HCT116 (cell line): ENCODE measurements around the gene CASP8. TPM values are rescaled to one million over a fixed set of nuclear protein-coding genes. Genes with fewer than 3 reads are reported as not detected.

Source experiments
- ATAC-seq: fragments of 200-7000 bp; cut with Tn5 transposase; 2 replicates; pipeline ENCODE4 v1.9.1; 2020; ENCODE audit warnings: mild to moderate bottlenecking, moderate library complexity
- BruUV-seq: library from RNA; stranded (reverse); fragments of 400-500 nt; replicated peaks from 2 replicates; lab custom pipeline; 2021; lab: Mats Ljungman, UMichigan
- CTCF ChIA-PET: fragments of 300-600 bp; sonication (Branson Sonifier 250); formaldehyde crosslinking; loops from one replicate; lab custom pipeline; 2021; ENCODE audit warnings: antibody characterized with exemption; lab: Charles Lee
- POLR2A ChIA-PET: fragments of 300-600, 350-600 bp; sonication (Branson Sonifier 250); formaldehyde crosslinking; loops from one replicate; lab custom pipeline; 2021; ENCODE audit warnings: antibody characterized with exemption; lab: Charles Lee
- RAD21 ChIA-PET, 2 experiments: fragments of 300-600 bp; sonication (Branson Sonifier 250); formaldehyde crosslinking; loops; one replicate each; lab custom pipeline; 2023; ENCODE audit warnings: low total read pairs in 2 of 2; ENCODE audit not compliant: uncharacterized antibody in 2 of 2, unreplicated experiment in 2 of 2, low non-redundant PET in 1 of 2; lab: Charles Lee
- DNase-seq: peaks from one replicate; pipeline ENCODE4 v3.0.0-alpha.2; 2010; ENCODE audit warnings: low read depth, low spot score
- H2AFZ ChIP-seq: fragments of 200-600 bp; shearing (Covaris generic), sonication (generic); 2 replicates; pipeline ENCODE4 v1.6.1; 2017; ENCODE audit warnings: low read depth, mixed run types, mixed read lengths, antibody characterized with exemption, low read length; ENCODE audit not compliant: poor library complexity, severe bottlenecking
- H3K27ac ChIP-seq: 2 replicates; pipeline ENCODE4 v1.5.1; 2012; ENCODE audit warnings: low read depth, low read length
- H3K27me3 ChIP-seq: fragments of 200-600 bp; sonication (generic); 2 replicates; pipeline ENCODE4 v1.6.1; 2016; ENCODE audit warnings: mixed run types, low read length, mixed read lengths; ENCODE audit not compliant: insufficient read depth
- H3K36me3 ChIP-seq, 2 experiments: fragments of 200-500 bp in 1 of 2; fragments of 200-600 bp in 1 of 2; sonication (Bioruptor generic) in 1 of 2; sonication (generic) in 1 of 2; 2 replicates each; pipeline versions ENCODE4 v1.5.1 to v1.6.1; 2014 to 2016; ENCODE audit warnings: low read length in 2 of 2, inconsistent platforms in 1 of 2, mixed read lengths in 1 of 2, mixed run types in 1 of 2; ENCODE audit not compliant: insufficient read depth in 2 of 2, control insufficient read depth in 1 of 2
- H3K4me1 ChIP-seq, 2 experiments: fragments of 200-600 bp in 1 of 2; sonication (generic) in 1 of 2; 2 replicates each; pipeline versions ENCODE4 v1.5.1 to v1.6.1; 2012 to 2017; ENCODE audit warnings: low read length in 2 of 2, inconsistent platforms in 1 of 2, mild to moderate bottlenecking in 1 of 2, mixed read lengths in 1 of 2, mixed run types in 1 of 2, moderate library complexity in 1 of 2; ENCODE audit not compliant: insufficient read depth in 2 of 2, control insufficient read depth in 1 of 2
- H3K4me2 ChIP-seq: fragments of 200-600 bp; sonication (generic); 2 replicates; pipeline ENCODE4 v1.6.1; 2017; ENCODE audit warnings: mixed run types, low read length, mixed read lengths
- H3K4me3 ChIP-seq, 2 experiments: fragments of 200-600 bp in 1 of 2; sonication (generic) in 1 of 2; replicated peaks in 1 of 2; 2 replicates each; pipeline ENCODE4 v1.5.1; 2011 to 2016; ENCODE audit warnings: low read length in 2 of 2, control low read depth in 1 of 2, low read depth in 1 of 2, mild to moderate bottlenecking in 1 of 2, mixed read lengths in 1 of 2, mixed run types in 1 of 2
- H3K79me2 ChIP-seq: fragments of 200-600 bp; sonication (generic); 2 replicates; pipeline ENCODE4 v1.6.1; 2017; ENCODE audit warnings: mild to moderate bottlenecking, mixed run types, low read length, moderate library complexity, mixed read lengths; ENCODE audit not compliant: insufficient read depth
- H3K9ac ChIP-seq: fragments of 200-600 bp; sonication (generic); 2 replicates; pipeline ENCODE4 v1.6.1; 2016; ENCODE audit warnings: low read length, mixed read lengths
- H3K9me2 ChIP-seq: fragments of 200-600 bp; sonication (generic), shearing (Covaris generic); 2 replicates; pipeline ENCODE4 v1.6.1; 2017; ENCODE audit warnings: mixed run types, mild to moderate bottlenecking, moderate library complexity; ENCODE audit not compliant: insufficient read depth
- H3K9me3 ChIP-seq, 2 experiments: fragments of 200-500 bp in 1 of 2; fragments of 200-600 bp in 1 of 2; sonication (Bioruptor generic) in 1 of 2; sonication (generic) in 1 of 2; 2 replicates each; pipeline ENCODE4 v1.6.1; 2014 to 2017; ENCODE audit warnings: low read length in 2 of 2, mixed read lengths in 2 of 2, inconsistent platforms in 1 of 2, low read depth in 1 of 2, mild to moderate bottlenecking in 1 of 2, mixed run types in 1 of 2, moderate library complexity in 1 of 2; ENCODE audit not compliant: control insufficient read depth in 1 of 2, insufficient read depth in 1 of 2
- H4K20me1 ChIP-seq: fragments of 200-600 bp; sonication (generic), shearing (Covaris generic); 2 replicates; pipeline ENCODE4 v1.6.1; 2017; ENCODE audit warnings: mixed run types, mild to moderate bottlenecking, moderate library complexity; ENCODE audit not compliant: insufficient read depth
- CBX3 ChIP-seq: IDR thresholded peaks from 2 replicates; pipeline ENCODE4 v1.6.1; 2012; ENCODE audit warnings: low read depth
- CTCF ChIP-seq, 3 experiments: fragments of 200-600 bp in 1 of 3; sonication (generic) in 1 of 3; IDR thresholded peaks in 2 of 3; conservative IDR thresholded peaks in 1 of 3; 2 replicates each; pipeline ENCODE4 v1.5.1; 2012 to 2017; ENCODE audit warnings: low read depth in 2 of 3, low read length in 2 of 3, antibody characterized with exemption in 1 of 3, borderline replicate concordance in 1 of 3, control low read depth in 1 of 3, mild to moderate bottlenecking in 1 of 3, mixed read lengths in 1 of 3, mixed run types in 1 of 3, moderate library complexity in 1 of 3; ENCODE audit not compliant: insufficient read depth in 1 of 3
- POLR2AphosphoS5 ChIP-seq: IDR thresholded peaks from 2 replicates; pipeline ENCODE4 v1.6.1; 2011; ENCODE audit warnings: mild to moderate bottlenecking, low read depth, low read length, moderate library complexity
- RAD21 ChIP-seq: IDR thresholded peaks from 2 replicates; pipeline ENCODE4 v1.6.1; 2012; ENCODE audit warnings: low read depth, mild to moderate bottlenecking
- SIN3A ChIP-seq: IDR thresholded peaks from 2 replicates; pipeline ENCODE4 v1.6.1; 2012; ENCODE audit warnings: low read depth
- ZBTB33 ChIP-seq: IDR thresholded peaks from 2 replicates; pipeline ENCODE4 v1.6.1; 2011; ENCODE audit warnings: mild to moderate bottlenecking, low read length, moderate library complexity; ENCODE audit not compliant: insufficient replicate concordance; ENCODE audit errors: extremely low read depth
- ZNF274 ChIP-seq: fragments of 200-500 bp; sonication (Bioruptor generic); IDR thresholded peaks from 2 replicates; pipeline ENCODE4 v1.6.1; 2014; ENCODE audit warnings: mild to moderate bottlenecking, low read depth, low read length, inconsistent platforms
- intact Hi-C: fragments of 100-400 bp; cut with micrococcal nuclease; formaldehyde crosslinking; loops from 2 replicates; pipeline ENCODE4 v1.10.0; 2022
- total RNA-seq: library from RNA; stranded (reverse); gene quantifications from one replicate; pipeline ENCODE4 v1.2.1, GENCODE V29; 2021; ENCODE audit not compliant: unreplicated experiment

The CASP8 gene
- total RNA-seq, 1 experiment from 2014 or later, result 29.6 TPM

- Histone ChIP-seq H3K9me3 (no peaks in the 10 kb centered on the region), H3K79me2 (no peaks in the 10 kb centered on the region), H3K9ac (no peak overlapping the region), H4K20me1 (no peaks in the 10 kb centered on the region), H3K27ac (no peak overlapping the region), H3K4me1 (no peaks in the 10 kb centered on the region), H2AFZ (no peak overlapping the region), H3K9me2 (no peaks in the 10 kb centered on the region), H3K4me2 (no peak overlapping the region), H3K27me3 (no peaks in the 10 kb centered on the region), H3K36me3 (no peaks in the 10 kb centered on the region), H3K4me3 (no peak overlapping the region)
- ATAC-seq (no peak), DNase-seq (no peak)
- no TSS peak for BruUV-seq
- RAD21 ChIA-PET, result no interaction called here
- no peak for TF ChIP-seq CTCF (IDR thresholded peaks at IDR 0.05 in 2 of 3, conservative IDR thresholded peaks at IDR 0.05 in 1 of 3; ENCODE audit: borderline replicate concordance in 1 of 3, insufficient read depth in 1 of 3, low read depth in 2 of 3, low read length in 2 of 3)
- TF ChIP-seq POLR2AphosphoS5, result no peak
- no peak for TF ChIP-seq RAD21
- TF ChIP-seq SIN3A, result no peak
- TF ChIP-seq ZNF274, result no peak
- no peak for TF ChIP-seq CBX3
- TF ChIP-seq ZBTB33, result no peak
- POLR2A ChIA-PET, result no interaction called here
- intact Hi-C loops, result no loop called here
- CTCF ChIA-PET, result no interaction called here
These were observed 69.1 kb downstream of the CASP8 start for GRCh38 chr2:201329409-201329808.

Other genes with a start within 250 kb of the CASP8 start
- gene HYCC2, start 188.9 kb upstream of the CASP8 start, total RNA-seq, result 9.9 TPM
- gene NDUFB3, start 188.5 kb upstream of the CASP8 start, total RNA-seq, result 94.6 TPM
- 35.6 TPM for gene CFLAR, start 144.4 kb upstream of the CASP8 start, total RNA-seq
- 2.6 TPM for gene CASP10, start 77.4 kb upstream of the CASP8 start, total RNA-seq
- 0.74 TPM for gene FLACC1, start 96.8 kb downstream of the CASP8 start, total RNA-seq
- gene TRAK2, start 190.9 kb downstream of the CASP8 start, total RNA-seq, result 15.2 TPM
- 17.4 TPM for gene STRADB, start 191.2 kb downstream of the CASP8 start, total RNA-seq